Heart left ventricle (tissue), 16 donors: ENCODE data around the gene PPP1R37. TPM values are rescaled to one million over a fixed set of nuclear protein-coding genes. Genes with fewer than 3 reads are reported as not detected.

Source experiments
- ATAC-seq, 4 donors: fragments of 200-7000 bp; cut with Tn5 transposase; one replicate each; pipeline ENCODE4 v1.9.1; 2020 to 2022; ENCODE audit warnings: moderate library complexity in 4 of 4, mild to moderate bottlenecking in 3 of 4, moderate number of reproducible peaks in 1 of 4
- DNase-seq, 5 donors: peaks; one replicate each; pipeline ENCODE4 v3.0.0-alpha.2; 2020
- H3K27ac ChIP-seq, 12 donors: fragments of 200-600 bp; sonication (generic) in 4 of 12; one replicate each; pipeline versions ENCODE4 v1.5.0 to v1.8.0; 2016 to 2022; ENCODE audit warnings: mild to moderate bottlenecking in 2 of 12
- H3K27me3 ChIP-seq, 9 donors: fragments of 200-600 bp; sonication (generic) in 2 of 9; one replicate each; pipeline versions ENCODE4 v1.5.1 to v1.8.0; 2016 to 2022; ENCODE audit warnings: mild to moderate bottlenecking in 3 of 9
- H3K36me3 ChIP-seq, 9 donors: fragments of 200-600 bp; sonication (generic) in 2 of 9; one replicate each; pipeline versions ENCODE4 v1.5.0 to v1.8.0; 2018 to 2022; ENCODE audit warnings: mild to moderate bottlenecking in 2 of 9
- H3K4me1 ChIP-seq, 12 donors: fragments of 200-600 bp; sonication (generic) in 4 of 12; one replicate each; pipeline versions ENCODE4 v1.5.0 to v1.8.0; 2016 to 2022; ENCODE audit warnings: mild to moderate bottlenecking in 3 of 12
- H3K4me3 ChIP-seq, 12 donors: fragments of 200-600 bp; sonication (generic) in 4 of 12; one replicate each; pipeline versions ENCODE4 v1.5.0 to v1.8.0; 2017 to 2022; ENCODE audit warnings: mild to moderate bottlenecking in 9 of 12, moderate library complexity in 4 of 12
- H3K9me3 ChIP-seq, 12 donors: fragments of 200-600 bp; sonication (generic) in 4 of 12; one replicate each; pipeline versions ENCODE4 v1.5.0 to v1.8.0; 2016 to 2022; ENCODE audit warnings: mild to moderate bottlenecking in 1 of 12
- CTCF ChIP-seq, 12 donors: fragments of 200-600 bp; sonication (generic) in 4 of 12; IDR thresholded peaks; one replicate each; pipeline versions ENCODE4 v1.5.0 to v1.8.0; 2018 to 2022; ENCODE audit warnings: antibody characterized with exemption in 12 of 12, mild to moderate bottlenecking in 5 of 12
- POLR2A ChIP-seq, 2 donors: fragments of 450-650 bp; IDR thresholded peaks; one replicate each; pipeline ENCODE4 v1.6.1; 2017; ENCODE audit warnings: antibody characterized with exemption in 2 of 2, mild to moderate bottlenecking in 2 of 2, moderate library complexity in 2 of 2
- WGBS, 4 donors: extraction: QIAGEN DNeasy Blood & Tissue Kit in 2 of 4; methylation state at CpG; one replicate each; pipeline versions ENCODE4 v1.1.5 to v1.1.7; 2013 to 2018; 5-methylcytosine and 5-hydroxymethylcytosine counted together
- intact Hi-C, 10 donors: fragments of 100-400 bp; cut with DNase I; formaldehyde crosslinking; loops; one replicate each; pipeline versions ENCODE4 v1.11.1 to v1.14.2; 2022
- polyA plus RNA-seq, 2 donors: library from polyadenylated mRNA; stranded (reverse); fragments of 200-250 nt; gene quantifications; one replicate each; pipeline ENCODE4 v1.2.3, GENCODE V29; 2013
- total RNA-seq, 9 donors: library from RNA; depleted of rRNA in 2 of 9; stranded (reverse); fragments of >200 nt in 2 of 9; fragmentation: NEBNext Ultra II Directional in 3 of 9; extraction: Animal tissue kit (Norgen Biotek cat#: 25700) in 3 of 9; gene quantifications; one replicate each; pipeline versions ENCODE4 v1.1.0 to v1.2.4, GENCODE V29; 2016 to 2023
- donor health status: ischemic (EF 13 %, LVEDD 7.1; RV severe dilation, severe dysfunction).
- donor health status: healthy with polysubstance abuse.
- donor health status: DM: no; HTN: yes; CAD: no.
- donor health status: DM: no; HTN: no; CAD: no.
- donor health status: ischemic (EF 25% LVEDD 6.9; RV normal size, moderate dysfunction).
- donor health status: ischemic (EF 25% LVEDD 5.7; RV mildly dilated, moderate dysfunction).
- donor health status: healthy.
- donor health status: DM: yes; HTN: yes; CAD: no.
- donor health status: ischemic (EF 35%, LVEDD 5.7; RV mildly dilated, moderate dysfunction).
- donor health status: nonischemic (EF 11% LVEDD 7.7; RV severe dilation, severe dysfunction).
- donor health status: DM: yes; HTN: yes; CAD: no.
- donor health status: PGD.
- donor health status: ischemic (EF 29% LVEDD 5.4; RV normal size, mild dysfunction).
- donor health status: nonischemic (EF 23%, LVEDD 6.1; RV moderate dilation, normal function).

Gene PPP1R37
- total and polyA plus RNA-seq, 11 donors: 16.0 to 33.7 (median 18.9) TPM

- H3K27ac ChIP-seq: no peak overlapping the region
- intact Hi-C loops: no loop called here
- no peak for TF ChIP-seq CTCF (IDR thresholded peaks at IDR 0.05)
- no peak for TF ChIP-seq POLR2A (IDR thresholded peaks at IDR 0.05)
- peaks cover 0 to 18% (median 9%) of the 10 kb centered on the region in 12 donors for H3K4me1 ChIP-seq
- 82 to 92% (median 87%) methylated on average over 5 to 6 of the region's 6 CpGs for WGBS, 4 donors
- no peaks in the 10 kb centered on the region for H3K27me3 ChIP-seq
- H3K9me3 ChIP-seq: no peaks in the 10 kb centered on the region
- H3K4me3 ChIP-seq: no peak overlapping the region
- H3K36me3 ChIP-seq: no peaks in the 10 kb centered on the region
- no peak for DNase-seq
- no peak for ATAC-seq
Measured at GRCh38 chr19:45122832-45123231, 29.9 kb downstream of the PPP1R37 start.

- Histone ChIP-seq H3K4me3 (no peak overlapping the region), H3K27ac (no peak overlapping the region), H3K36me3 (no peaks in the 10 kb centered on the region), H3K9me3 (no peaks in the 10 kb centered on the region), H3K4me1 (peaks cover 0 to 12% (median 4%) of the 10 kb centered on the region in 12 donors), H3K27me3 (no peaks in the 10 kb centered on the region)
- intact Hi-C loops: no loop called here
- WGBS, 4 donors: 78 to 83% (median 81%) methylated on average over 9 of the region's 9 CpGs
- no peak for TF ChIP-seq CTCF (IDR thresholded peaks at IDR 0.05)
- DNase-seq: no peak
- ATAC-seq: no peak
Measured at GRCh38 chr19:45123440-45123850, 30.5 kb downstream of the PPP1R37 start.

- Histone ChIP-seq H3K4me1 (peaks cover 0 to 7% (median 0%) of the 10 kb centered on the region in 12 donors), H3K27ac (no peak overlapping the region), H3K27me3 (no peaks in the 10 kb centered on the region), H3K9me3 (no peaks in the 10 kb centered on the region), H3K36me3 (no peaks in the 10 kb centered on the region), H3K4me3 (no peak overlapping the region)
- intact Hi-C loops: no loop called here
- ATAC-seq: no peak
- DNase-seq: no peak
- WGBS, 4 donors: 86 to 96% (median 91%) methylated on average over 6 of the region's 6 CpGs
- TF ChIP-seq POLR2A (IDR thresholded peaks at IDR 0.05): no peak
- no peak for TF ChIP-seq CTCF (IDR thresholded peaks at IDR 0.05)
Measured at GRCh38 chr19:45124021-45124420, 31.0 kb downstream of the PPP1R37 start.

GRCh38 chr19:45125360-45125759, 32.4 kb downstream of the PPP1R37 start:
- peaks cover 0 to 7% (median 0%) of the 10 kb centered on the region in 12 donors for H3K4me1 ChIP-seq
- DNase-seq: no peak
- H3K4me3 ChIP-seq: no peak overlapping the region
- TF ChIP-seq POLR2A (IDR thresholded peaks at IDR 0.05) (no peak), CTCF (IDR thresholded peaks at IDR 0.05) (no peak)
- intact Hi-C loops: loop anchor here in 2 of 10 donors (5.0 kb wide), 2 partner anchors 52 to 108 kb away; partner anchors contain the start of genes BLOC1S3 (in 1 of the 2) and TRAPPC6A (in 1 of the 2)
- 88 to 96% (median 93%) methylated on average over 9 of the region's 9 CpGs for WGBS, 4 donors
- no peak overlapping the region for H3K27ac ChIP-seq
- ATAC-seq: no peak
- H3K36me3 ChIP-seq: no peaks in the 10 kb centered on the region
- H3K27me3 ChIP-seq: no peaks in the 10 kb centered on the region
- H3K9me3 ChIP-seq: no peaks in the 10 kb centered on the region
